ENCODE data around the gene RPL27. TPM values are rescaled to one million over a fixed set of nuclear protein-coding genes. Genes with fewer than 3 reads are reported as not detected.

The RPL27 gene
- total and polyA plus RNA-seq, 2 of the 13 experiments (the other 11 are each of a cell fraction or from before 2014, with no cell fraction given), result 1,585 to 5,840 TPM

DNA sequence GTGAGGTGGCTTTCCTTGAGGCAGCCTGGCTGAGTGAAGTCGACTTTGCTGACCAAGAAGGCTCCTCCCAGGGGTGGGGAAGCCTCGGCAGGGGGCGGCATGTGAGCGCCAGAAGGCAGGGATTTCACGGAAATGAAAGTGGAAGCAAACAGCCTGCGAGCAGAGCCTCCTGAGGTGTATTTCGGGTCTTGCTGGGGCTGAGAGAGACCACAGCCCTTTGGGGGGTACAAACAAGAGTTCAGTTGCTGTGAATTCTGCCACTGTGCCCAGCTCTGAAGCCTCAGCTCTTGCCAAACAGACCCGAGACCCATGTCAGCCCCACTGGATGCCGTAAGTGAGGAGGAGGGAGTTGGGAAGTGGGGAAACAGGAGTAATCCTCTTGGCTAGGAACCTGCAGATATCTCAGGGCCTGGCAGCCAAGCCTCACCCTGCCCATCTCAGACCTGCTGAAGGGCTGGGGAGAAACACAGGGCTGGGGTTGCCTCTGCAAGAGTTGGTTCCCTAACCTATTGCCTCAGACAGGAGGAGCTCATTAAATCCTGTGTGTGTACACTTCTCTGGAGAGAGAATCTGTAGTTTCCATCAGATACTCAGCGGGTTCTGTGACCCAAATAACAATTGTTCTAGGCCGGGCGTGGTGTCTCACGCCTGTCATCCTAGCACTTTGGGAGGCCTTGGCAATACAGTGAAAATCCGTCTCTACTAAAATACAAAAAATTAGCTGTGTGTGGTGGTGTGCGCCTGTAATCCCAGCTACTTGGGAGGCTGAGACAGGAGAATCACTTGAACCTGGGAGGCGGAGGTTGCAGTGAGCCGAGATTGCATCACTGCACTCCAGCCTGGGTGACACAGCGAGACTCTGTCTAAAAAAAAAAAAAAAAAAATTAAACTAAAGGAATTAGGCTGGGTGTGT is 8.7 kb downstream of the RPL27 start, which contains the start of gene IFI35 (continued):
- TF ChIP-seq, protein P1, sequence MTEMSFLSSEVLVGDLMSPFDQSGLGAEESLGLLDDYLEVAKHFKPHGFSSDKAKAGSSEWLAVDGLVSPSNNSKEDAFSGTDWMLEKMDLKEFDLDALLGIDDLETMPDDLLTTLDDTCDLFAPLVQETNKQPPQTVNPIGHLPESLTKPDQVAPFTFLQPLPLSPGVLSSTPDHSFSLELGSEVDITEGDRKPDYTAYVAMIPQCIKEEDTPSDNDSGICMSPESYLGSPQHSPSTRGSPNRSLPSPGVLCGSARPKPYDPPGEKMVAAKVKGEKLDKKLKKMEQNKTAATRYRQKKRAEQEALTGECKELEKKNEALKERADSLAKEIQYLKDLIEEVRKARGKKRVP (CRISPR knock-in tag; IDR thresholded peaks at IDR 0.05), result peak in 1 of 2 experiments; percentile 79; a peak in 1 of 4 replicates
- TF ChIP-seq FOXK1 (CRISPR knock-in tag; IDR thresholded peaks at IDR 0.05; ENCODE audit: borderline replicate concordance, low read depth) (0 out of 2 replicates have a peak, but pooled peaks have one; percentile 8), ZBTB7A (CRISPR knock-in tag; IDR thresholded peaks at IDR 0.05) (no peak), FOXA1 (IDR thresholded peaks at IDR 0.05) (no peak), FOXA1 (CRISPR knock-in tag; IDR thresholded peaks at IDR 0.05) (no peak; the same call in 1 of the 2 replicates), ZNF564 (CRISPR knock-in tag; IDR thresholded peaks at IDR 0.05) (peak; percentile 63; the same call in 1 of the 2 replicates), NR2F2 (IDR thresholded peaks at IDR 0.05; ENCODE audit: borderline replicate concordance, low read depth) (no peak), ONECUT2 (CRISPR knock-in tag; IDR thresholded peaks at IDR 0.05) (no peak), MAF1 (CRISPR knock-in tag; IDR thresholded peaks at IDR 0.05; ENCODE audit: borderline replicate concordance) (no peak), KMT2A (CRISPR knock-in tag; IDR thresholded peaks at IDR 0.05) (peak; percentile 92), NRL (CRISPR knock-in tag; IDR thresholded peaks at IDR 0.05; ENCODE audit: borderline replicate concordance) (peak; percentile 85), PRPF4 (IDR thresholded peaks at IDR 0.05; ENCODE audit: low read depth, low read length, poor library complexity, severe bottlenecking) (no peak), ZNF484 (CRISPR knock-in tag; IDR thresholded peaks at IDR 0.05; ENCODE audit: borderline replicate concordance, low read depth) (no peak), RBFOX2 (IDR thresholded peaks at IDR 0.05; ENCODE audit: low read depth, low read length) (no peak)
- TF ChIP-seq, protein P2, sequence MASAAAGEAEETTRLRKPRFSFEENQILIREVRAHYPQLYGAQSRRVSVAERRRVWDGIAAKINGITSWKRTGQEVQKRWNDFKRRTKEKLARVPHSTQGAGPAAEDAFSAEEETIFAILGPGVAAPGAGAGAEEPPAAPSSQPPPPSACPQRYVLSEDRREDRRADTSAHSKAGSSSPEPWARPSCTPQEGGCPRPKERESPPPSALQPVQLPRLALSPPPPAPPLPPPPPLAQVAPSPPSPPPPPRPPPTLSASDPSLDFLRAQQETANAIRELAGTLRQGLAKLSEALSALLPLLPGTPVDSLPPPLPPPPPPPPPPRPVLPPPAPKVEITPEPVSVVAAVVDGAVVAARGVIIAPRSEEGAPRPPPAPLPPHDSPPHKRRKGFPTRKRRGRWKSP (CRISPR knock-in tag; IDR thresholded peaks at IDR 0.05), result peak; percentile 84
- TF ChIP-seq, protein P3, sequence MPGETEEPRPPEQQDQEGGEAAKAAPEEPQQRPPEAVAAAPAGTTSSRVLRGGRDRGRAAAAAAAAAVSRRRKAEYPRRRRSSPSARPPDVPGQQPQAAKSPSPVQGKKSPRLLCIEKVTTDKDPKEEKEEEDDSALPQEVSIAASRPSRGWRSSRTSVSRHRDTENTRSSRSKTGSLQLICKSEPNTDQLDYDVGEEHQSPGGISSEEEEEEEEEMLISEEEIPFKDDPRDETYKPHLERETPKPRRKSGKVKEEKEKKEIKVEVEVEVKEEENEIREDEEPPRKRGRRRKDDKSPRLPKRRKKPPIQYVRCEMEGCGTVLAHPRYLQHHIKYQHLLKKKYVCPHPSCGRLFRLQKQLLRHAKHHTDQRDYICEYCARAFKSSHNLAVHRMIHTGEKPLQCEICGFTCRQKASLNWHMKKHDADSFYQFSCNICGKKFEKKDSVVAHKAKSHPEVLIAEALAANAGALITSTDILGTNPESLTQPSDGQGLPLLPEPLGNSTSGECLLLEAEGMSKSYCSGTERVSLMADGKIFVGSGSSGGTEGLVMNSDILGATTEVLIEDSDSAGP (CRISPR knock-in tag; IDR thresholded peaks at IDR 0.05; ENCODE audit: borderline replicate concordance), result peak; percentile 74; the same call in 1 of the 2 replicates
- TF ChIP-seq, protein P4, sequence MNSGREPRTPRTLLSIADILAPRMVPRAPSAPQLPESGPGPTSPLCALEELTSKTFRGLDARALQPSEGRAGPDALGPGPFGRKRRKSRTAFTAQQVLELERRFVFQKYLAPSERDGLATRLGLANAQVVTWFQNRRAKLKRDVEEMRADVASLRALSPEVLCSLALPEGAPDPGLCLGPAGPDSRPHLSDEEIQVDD (CRISPR knock-in tag; IDR thresholded peaks at IDR 0.05; ENCODE audit: borderline replicate concordance), result no peak
- TF ChIP-seq, protein P5, sequence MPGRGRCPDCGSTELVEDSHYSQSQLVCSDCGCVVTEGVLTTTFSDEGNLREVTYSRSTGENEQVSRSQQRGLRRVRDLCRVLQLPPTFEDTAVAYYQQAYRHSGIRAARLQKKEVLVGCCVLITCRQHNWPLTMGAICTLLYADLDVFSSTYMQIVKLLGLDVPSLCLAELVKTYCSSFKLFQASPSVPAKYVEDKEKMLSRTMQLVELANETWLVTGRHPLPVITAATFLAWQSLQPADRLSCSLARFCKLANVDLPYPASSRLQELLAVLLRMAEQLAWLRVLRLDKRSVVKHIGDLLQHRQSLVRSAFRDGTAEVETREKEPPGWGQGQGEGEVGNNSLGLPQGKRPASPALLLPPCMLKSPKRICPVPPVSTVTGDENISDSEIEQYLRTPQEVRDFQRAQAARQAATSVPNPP (CRISPR knock-in tag; IDR thresholded peaks at IDR 0.05), result no peak
- TF ChIP-seq, protein P6, sequence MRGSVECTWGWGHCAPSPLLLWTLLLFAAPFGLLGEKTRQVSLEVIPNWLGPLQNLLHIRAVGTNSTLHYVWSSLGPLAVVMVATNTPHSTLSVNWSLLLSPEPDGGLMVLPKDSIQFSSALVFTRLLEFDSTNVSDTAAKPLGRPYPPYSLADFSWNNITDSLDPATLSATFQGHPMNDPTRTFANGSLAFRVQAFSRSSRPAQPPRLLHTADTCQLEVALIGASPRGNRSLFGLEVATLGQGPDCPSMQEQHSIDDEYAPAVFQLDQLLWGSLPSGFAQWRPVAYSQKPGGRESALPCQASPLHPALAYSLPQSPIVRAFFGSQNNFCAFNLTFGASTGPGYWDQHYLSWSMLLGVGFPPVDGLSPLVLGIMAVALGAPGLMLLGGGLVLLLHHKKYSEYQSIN (CRISPR knock-in tag; IDR thresholded peaks at IDR 0.05; ENCODE audit: borderline replicate concordance), result no peak
- TF ChIP-seq, protein P7, sequence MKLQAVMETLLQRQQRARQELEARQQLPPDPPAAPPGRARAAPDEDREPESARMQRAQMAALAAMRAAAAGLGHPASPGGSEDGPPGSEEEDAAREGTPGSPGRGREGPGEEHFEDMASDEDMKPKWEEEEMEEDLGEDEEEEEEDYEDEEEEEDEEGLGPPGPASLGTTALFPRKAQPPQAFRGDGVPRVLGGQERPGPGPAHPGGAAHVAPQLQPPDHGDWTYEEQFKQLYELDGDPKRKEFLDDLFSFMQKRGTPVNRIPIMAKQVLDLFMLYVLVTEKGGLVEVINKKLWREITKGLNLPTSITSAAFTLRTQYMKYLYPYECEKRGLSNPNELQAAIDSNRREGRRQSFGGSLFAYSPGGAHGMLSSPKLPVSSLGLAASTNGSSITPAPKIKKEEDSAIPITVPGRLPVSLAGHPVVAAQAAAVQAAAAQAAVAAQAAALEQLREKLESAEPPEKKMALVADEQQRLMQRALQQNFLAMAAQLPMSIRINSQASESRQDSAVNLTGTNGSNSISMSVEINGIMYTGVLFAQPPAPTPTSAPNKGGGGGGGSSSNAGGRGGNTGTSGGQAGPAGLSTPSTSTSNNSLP (IDR thresholded peaks at IDR 0.05; ENCODE audit: low read depth, low read length), result no peak

All from HepG2 (cell line).